CD4-positive, alpha-beta T cell (primary cell): ENCODE data around the gene RFX8. TPM values are rescaled to one million over a fixed set of nuclear protein-coding genes. Genes with fewer than 3 reads are reported as not detected.

ENCODE experiments used
- ATAC-seq: fragments of 200-7000 bp; cut with Tn5 transposase; one replicate; pipeline ENCODE4 v1.10.0; 2022; ENCODE audit warnings: mild to moderate bottlenecking; ENCODE audit not compliant: poor library complexity
- CTCF ChIA-PET: fragments of 350-600 bp; sonication (Branson Sonifier 250); formaldehyde crosslinking; loops from one replicate; lab custom pipeline; 2021; ENCODE audit warnings: antibody characterized with exemption, inconsistent platforms; lab: Charles Lee
- POLR2A ChIA-PET: fragments of 350-600 bp; sonication (Branson Sonifier 250); formaldehyde crosslinking; loops from one replicate; lab custom pipeline; 2021; ENCODE audit warnings: antibody characterized with exemption, inconsistent platforms; lab: Charles Lee
- DNase-seq, 14 experiments: peaks; one replicate each; pipeline ENCODE4 v3.0.0-alpha.2; 2013 to 2020; ENCODE audit warnings: mixed read lengths in 2 of 14
- H3K27ac ChIP-seq, 2 donors: one replicate each; pipeline versions ENCODE4 v1.5.1 to v1.7.0; 2013; ENCODE audit warnings: low read length in 2 of 2, low read depth in 1 of 2, mild to moderate bottlenecking in 1 of 2
- H3K27me3 ChIP-seq, 2 experiments: 1 replicate in 1 of 2; 2 replicates in 1 of 2; pipeline versions ENCODE4 v1.6.1 to v1.7.0; 2013; ENCODE audit warnings: low read length in 2 of 2, control low read depth in 1 of 2, mild to moderate bottlenecking in 1 of 2, moderate library complexity in 1 of 2; ENCODE audit not compliant: insufficient read depth in 2 of 2, control insufficient read depth in 1 of 2
- H3K36me3 ChIP-seq: one replicate; pipeline ENCODE4 v1.6.1; 2013; ENCODE audit warnings: low read length, control low read depth; ENCODE audit not compliant: insufficient read depth
- H3K4me1 ChIP-seq: one replicate; pipeline ENCODE4 v1.6.1; 2013; ENCODE audit warnings: low read length, control low read depth; ENCODE audit not compliant: insufficient read depth
- H3K4me3 ChIP-seq: one replicate; pipeline ENCODE4 v1.5.1; 2013; ENCODE audit warnings: mild to moderate bottlenecking, low read length, moderate library complexity
- H3K9me3 ChIP-seq, 2 experiments: 1 replicate in 1 of 2; 2 replicates in 1 of 2; pipeline versions ENCODE4 v1.6.1 to v1.7.0; 2013; ENCODE audit warnings: low read length in 2 of 2, mild to moderate bottlenecking in 2 of 2, control low read depth in 1 of 2, moderate library complexity in 1 of 2; ENCODE audit not compliant: control insufficient read depth in 1 of 2, insufficient read depth in 1 of 2
- H3K27ac Mint-ChIP-seq: one replicate; pipeline ENCODE4 v1.8.0; 2020; ENCODE audit warnings: mixed read lengths
- H3K27me3 Mint-ChIP-seq: one replicate; pipeline ENCODE4 v1.8.0; 2021; ENCODE audit warnings: mixed read lengths
- H3K36me3 Mint-ChIP-seq: one replicate; pipeline ENCODE4 v1.8.0; 2021; ENCODE audit warnings: low read depth, mixed read lengths
- H3K4me1 Mint-ChIP-seq: one replicate; pipeline ENCODE4 v1.8.0; 2021; ENCODE audit warnings: low read depth, mixed read lengths
- H3K4me3 Mint-ChIP-seq: one replicate; pipeline ENCODE4 v1.8.0; 2020; ENCODE audit warnings: mild to moderate bottlenecking, mixed read lengths
- H3K9me3 Mint-ChIP-seq: one replicate; pipeline ENCODE4 v1.8.0; 2020; ENCODE audit warnings: mixed read lengths
- intact Hi-C, 2 experiments: fragments of 100-400 bp; cut with DNase I in 1 of 2; cut with micrococcal nuclease in 1 of 2; formaldehyde crosslinking; loops; one replicate each; pipeline versions ENCODE4 v1.15.1 to v1.9.0; 2023 to 2025; cut with DNase I, micrococcal nuclease
- total RNA-seq, 174 experiments: library from RNA in 2 of 174; stranded (reverse) in 2 of 174; gene quantifications; one replicate each; pipeline ENCODE4 v1.2.3 and lab custom pipeline; 2021 to 2026
- TF ChIP-seq, protein P1 (sequence below): fragments of 200-600 bp; IDR thresholded peaks from one replicate; pipeline ENCODE4 v1.8.0; 2022; ENCODE audit warnings: antibody characterized with exemption, mild to moderate bottlenecking

RFX8 gene
- total RNA-seq, 2 experiments from 2014 or later: 0.67 to 1.1 TPM

GRCh38 chr2:101415220-101415619 is 59.7 kb downstream of the RFX8 start:
- ChIA-PET POLR2A (no interaction called here), CTCF (no interaction called here)
- no peak overlapping the region for H3K27ac Mint-ChIP-seq
- DNase-seq (no peak), ATAC-seq (no peak)
- Histone ChIP-seq H3K4me1 (no peaks in the 10 kb centered on the region), H3K9me3 (peaks cover 0 to 10% of the 10 kb centered on the region in 2 experiments), H3K27me3 (no peaks in the 10 kb centered on the region), H3K4me3 (no peak overlapping the region), H3K27ac (no peak overlapping the region), H3K36me3 (no peaks in the 10 kb centered on the region)
- no peak overlapping the region for H3K4me3 Mint-ChIP-seq
- no peaks in the 10 kb centered on the region for H3K27me3 Mint-ChIP-seq
- TF ChIP-seq, protein P1, sequence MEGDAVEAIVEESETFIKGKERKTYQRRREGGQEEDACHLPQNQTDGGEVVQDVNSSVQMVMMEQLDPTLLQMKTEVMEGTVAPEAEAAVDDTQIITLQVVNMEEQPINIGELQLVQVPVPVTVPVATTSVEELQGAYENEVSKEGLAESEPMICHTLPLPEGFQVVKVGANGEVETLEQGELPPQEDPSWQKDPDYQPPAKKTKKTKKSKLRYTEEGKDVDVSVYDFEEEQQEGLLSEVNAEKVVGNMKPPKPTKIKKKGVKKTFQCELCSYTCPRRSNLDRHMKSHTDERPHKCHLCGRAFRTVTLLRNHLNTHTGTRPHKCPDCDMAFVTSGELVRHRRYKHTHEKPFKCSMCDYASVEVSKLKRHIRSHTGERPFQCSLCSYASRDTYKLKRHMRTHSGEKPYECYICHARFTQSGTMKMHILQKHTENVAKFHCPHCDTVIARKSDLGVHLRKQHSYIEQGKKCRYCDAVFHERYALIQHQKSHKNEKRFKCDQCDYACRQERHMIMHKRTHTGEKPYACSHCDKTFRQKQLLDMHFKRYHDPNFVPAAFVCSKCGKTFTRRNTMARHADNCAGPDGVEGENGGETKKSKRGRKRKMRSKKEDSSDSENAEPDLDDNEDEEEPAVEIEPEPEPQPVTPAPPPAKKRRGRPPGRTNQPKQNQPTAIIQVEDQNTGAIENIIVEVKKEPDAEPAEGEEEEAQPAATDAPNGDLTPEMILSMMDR: no peak
- H3K4me1 Mint-ChIP-seq: peaks cover 6% of the 10 kb centered on the region
- no peaks in the 10 kb centered on the region for H3K9me3 Mint-ChIP-seq
- intact Hi-C loops: loop anchor here in 1 of 2 experiments (10.0 kb wide), 2 partner anchors 590 to 1030 kb away; no protein-coding TSS in a partner anchor
- no peaks in the 10 kb centered on the region for H3K36me3 Mint-ChIP-seq

DNA sequence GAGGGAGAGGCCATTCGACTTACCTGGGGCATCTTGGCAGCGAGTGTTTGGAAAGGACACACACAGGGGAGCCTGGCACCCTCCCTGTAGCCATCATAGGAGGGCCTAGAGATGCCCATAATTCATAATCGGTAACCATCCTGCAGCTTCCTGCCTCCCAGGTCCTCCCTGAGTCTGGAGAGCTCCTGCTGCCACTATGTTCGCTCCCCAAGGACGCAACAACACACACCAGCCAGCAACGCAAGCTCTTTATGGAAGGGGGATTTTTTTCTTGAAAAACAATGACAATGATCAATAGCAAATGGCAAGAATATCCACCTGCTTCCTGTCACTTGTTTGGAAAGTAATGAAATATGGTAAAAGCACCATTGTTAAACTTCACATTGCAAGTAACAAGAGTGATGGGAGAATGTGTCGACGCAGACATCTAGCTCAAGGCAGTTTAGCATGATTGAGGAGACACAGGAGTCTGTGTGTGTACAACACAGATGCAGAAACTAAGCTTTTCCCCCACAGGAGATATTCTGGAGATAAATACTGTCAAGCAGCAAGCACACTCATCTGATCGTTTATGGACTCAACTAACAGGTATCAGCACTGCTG is 62.7 kb downstream of the RFX8 start:
- peaks cover 0 to 10% of the 10 kb centered on the region in 2 experiments for H3K9me3 ChIP-seq
- CTCF ChIA-PET: no interaction called here

GRCh38 chr2:101410746-101411145 is 64.2 kb downstream of the RFX8 start:
- TF ChIP-seq, protein P1: no peak
- Histone ChIP-seq H3K4me1 (no peaks in the 10 kb centered on the region), H3K36me3 (no peaks in the 10 kb centered on the region), H3K27me3 (no peaks in the 10 kb centered on the region), H3K4me3 (no peak overlapping the region), H3K9me3 (peaks cover 0 to 10% of the 10 kb centered on the region in 2 experiments), H3K27ac (no peak overlapping the region)
- Mint-ChIP-seq H3K27me3 (no peaks in the 10 kb centered on the region), H3K4me3 (no peak overlapping the region), H3K4me1 (no peaks in the 10 kb centered on the region), H3K36me3 (no peaks in the 10 kb centered on the region), H3K27ac (no peak overlapping the region), H3K9me3 (no peaks in the 10 kb centered on the region)
- ChIA-PET CTCF (no interaction called here), POLR2A (no interaction called here)
- no peak for ATAC-seq
- intact Hi-C loops: loop anchor here in 1 of 2 experiments (10.0 kb wide), 2 partner anchors 594 to 1034 kb away; no protein-coding TSS in a partner anchor
- DNase-seq: no peak

More for the DNA sequence above, 62.7 kb downstream of the RFX8 start:
- Histone ChIP-seq H3K36me3 (no peaks in the 10 kb centered on the region), H3K27ac (no peak overlapping the region), H3K4me3 (no peak overlapping the region), H3K4me1 (no peaks in the 10 kb centered on the region), H3K27me3 (no peaks in the 10 kb centered on the region)
- no peaks in the 10 kb centered on the region for H3K9me3 Mint-ChIP-seq
- POLR2A ChIA-PET: no interaction called here
- intact Hi-C loops: loop anchor here in 1 of 2 experiments (10.0 kb wide), 2 partner anchors 593 to 1033 kb away; no protein-coding TSS in a partner anchor
- TF ChIP-seq, protein P1: no peak
- no peaks in the 10 kb centered on the region for H3K27me3 Mint-ChIP-seq
- H3K27ac Mint-ChIP-seq: no peak overlapping the region
- no peaks in the 10 kb centered on the region for H3K36me3 Mint-ChIP-seq
- DNase-seq (no peak), ATAC-seq (no peak)
- H3K4me3 Mint-ChIP-seq: no peak overlapping the region
- no peaks in the 10 kb centered on the region for H3K4me1 Mint-ChIP-seq
